Measurements from ENCODE around the gene TMEM54.

The TMEM54 gene, protein sequence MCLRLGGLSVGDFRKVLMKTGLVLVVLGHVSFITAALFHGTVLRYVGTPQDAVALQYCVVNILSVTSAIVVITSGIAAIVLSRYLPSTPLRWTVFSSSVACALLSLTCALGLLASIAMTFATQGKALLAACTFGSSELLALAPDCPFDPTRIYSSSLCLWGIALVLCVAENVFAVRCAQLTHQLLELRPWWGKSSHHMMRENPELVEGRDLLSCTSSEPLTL

DNA sequence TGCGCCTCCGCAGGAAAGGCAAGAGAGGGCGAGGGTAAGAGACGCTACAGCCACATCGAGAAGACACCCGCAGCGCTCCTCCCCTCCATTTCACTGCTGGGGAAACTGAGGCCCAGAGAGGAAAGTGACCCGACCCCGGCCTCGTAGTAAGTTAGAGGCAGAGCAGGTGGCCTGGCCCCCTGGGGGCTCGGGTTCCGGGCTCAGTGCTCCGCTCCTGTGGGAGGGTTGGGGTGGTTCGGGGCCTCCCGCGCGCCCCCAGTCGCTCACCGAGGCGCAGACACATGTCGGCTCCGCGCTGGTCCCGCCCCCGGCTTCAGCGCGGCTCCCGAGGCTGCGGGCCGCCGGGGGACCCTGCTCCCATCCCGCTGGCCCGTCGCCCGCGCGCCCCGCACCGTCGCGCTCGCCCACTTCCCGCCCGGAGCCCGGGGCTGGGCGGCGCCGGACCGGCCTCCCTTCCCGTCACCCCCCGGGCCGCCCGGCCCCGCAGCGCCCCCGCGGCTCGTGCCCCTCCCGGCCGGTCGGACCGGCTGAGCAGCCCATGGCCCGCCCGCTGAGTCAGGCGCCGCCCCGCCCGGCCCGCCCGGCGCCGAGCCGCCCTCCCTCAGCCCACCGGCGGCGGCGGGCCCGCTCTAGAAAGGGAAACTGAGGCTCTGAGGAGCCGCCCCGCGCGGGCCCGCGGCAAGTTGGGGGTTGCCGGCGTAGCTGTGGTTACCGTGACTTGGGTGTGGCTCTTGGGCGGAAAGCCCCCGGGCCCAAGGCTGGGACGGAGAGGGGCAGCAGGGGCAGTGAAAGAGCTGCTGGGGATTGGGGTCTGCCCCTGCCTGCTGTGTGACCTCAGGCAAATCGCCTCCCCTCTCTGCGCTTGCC is at the start of gene TMEM54:
TMEM54 (minus strand) TSS at position 434 of the 867 bp plus-strand sequence; CDS start at position 283, 151 bp downstream.
- DNase-seq = no peak

DNA sequence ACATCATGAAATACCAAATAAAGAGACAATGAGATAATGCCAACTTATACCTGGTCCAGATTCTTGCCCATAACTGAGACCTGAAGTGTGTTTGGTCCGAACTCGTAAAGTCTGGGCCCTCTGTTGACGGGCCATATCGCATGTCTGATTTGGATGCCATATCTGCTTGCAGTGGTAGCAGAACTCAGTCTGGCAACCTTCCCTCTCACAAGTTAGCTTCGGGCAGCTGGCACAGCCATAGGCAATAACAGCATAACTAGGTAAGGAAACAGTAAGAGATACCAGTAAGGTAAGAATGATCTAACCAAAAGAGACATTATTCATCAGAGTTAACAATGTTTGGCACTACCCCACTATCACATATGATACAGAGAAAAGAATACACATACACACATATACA is 48.3 kb upstream of the TMEM54 start:
- DNase-seq = no peak

DNA sequence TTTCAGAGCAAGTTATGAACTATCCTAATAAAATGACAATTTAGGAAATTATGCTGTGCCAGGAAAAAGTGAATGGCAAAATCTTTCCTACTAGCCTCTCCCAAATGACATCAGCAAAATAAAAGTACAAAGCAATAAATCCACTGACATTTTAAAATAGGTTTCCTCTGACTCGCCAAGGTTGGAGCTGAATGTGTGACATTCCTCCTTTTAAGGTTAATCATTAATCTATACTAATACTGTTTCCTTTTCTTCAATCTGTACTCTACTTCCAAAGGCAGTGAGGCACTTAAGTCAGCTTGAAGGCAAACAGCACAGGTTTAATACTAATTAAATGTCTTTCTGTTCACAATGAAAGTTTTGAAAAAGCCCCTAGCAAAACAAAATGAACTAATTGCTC is 47.7 kb upstream of the TMEM54 start:
- no peak for DNase-seq

DNA sequence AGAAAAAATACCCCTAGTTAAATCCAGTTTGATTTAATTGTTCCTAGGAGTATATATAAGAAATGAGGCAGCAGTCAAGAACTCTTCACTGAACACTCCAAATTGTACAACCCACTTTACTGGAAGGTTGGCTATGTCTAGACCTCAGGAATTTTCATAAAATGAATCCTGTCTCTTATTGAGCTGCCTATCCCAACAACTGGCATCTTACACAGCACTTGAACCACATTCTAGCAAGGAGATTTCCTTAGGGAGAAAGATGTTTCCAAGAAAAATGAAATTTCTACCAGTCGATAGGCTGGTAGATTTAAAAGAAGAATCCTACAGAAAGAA is 47.2 kb upstream of the TMEM54 start:
- DNase-seq = no peak

DNA sequence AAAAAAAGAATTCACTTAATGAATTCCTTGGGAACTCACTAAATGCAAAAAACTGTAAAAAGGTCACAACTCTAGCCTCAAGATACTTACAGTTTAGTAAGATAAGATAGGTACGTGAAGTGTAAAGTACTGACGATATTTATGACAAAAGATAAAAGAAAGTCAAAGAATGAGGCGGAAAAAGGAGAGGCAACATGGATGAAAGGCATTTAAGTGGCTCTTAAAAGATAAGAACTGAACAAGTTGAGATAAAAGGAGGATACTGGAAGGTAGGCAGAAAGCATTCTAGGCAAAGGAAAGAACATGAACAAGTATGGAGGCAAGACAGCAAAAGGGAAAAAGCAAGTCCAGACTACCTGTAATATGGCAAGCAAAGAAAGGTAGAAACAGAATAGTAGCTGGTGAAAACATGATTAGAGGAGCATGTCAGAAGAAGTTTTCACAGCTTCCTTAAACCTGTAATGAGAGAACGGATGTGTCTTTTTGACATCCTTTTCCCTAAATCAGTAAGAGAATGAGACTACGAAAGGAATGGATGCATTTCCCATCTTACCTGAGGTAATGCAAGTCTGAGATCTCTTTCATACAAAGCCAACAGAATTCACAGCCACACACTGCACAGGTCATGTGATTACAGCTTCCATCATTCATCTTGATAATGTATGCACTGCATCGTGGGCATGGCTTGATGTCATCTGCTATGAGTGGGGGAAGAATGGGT is 46.6 kb upstream of the TMEM54 start:
- DNase-seq = no peak

DNA sequence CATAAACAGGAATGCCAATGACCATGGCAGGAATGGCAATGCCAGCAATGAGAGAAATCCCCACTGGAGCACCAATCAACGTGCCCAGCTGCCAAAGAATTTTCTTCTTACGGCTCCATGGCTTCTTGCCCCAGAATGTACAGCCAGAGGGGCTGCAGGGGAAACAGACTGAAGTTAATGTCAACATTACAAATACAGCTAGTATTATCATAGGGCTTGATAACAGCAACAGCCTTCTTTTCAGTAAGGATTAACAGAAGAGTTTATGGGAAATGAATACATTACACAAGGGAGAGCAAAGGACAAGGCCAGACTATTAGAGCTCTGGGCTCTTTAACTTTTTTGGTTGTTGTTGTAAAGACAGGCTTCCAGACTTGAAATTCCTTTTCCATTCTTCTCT is 45.2 kb upstream of the TMEM54 start:
- no peak for DNase-seq

DNA sequence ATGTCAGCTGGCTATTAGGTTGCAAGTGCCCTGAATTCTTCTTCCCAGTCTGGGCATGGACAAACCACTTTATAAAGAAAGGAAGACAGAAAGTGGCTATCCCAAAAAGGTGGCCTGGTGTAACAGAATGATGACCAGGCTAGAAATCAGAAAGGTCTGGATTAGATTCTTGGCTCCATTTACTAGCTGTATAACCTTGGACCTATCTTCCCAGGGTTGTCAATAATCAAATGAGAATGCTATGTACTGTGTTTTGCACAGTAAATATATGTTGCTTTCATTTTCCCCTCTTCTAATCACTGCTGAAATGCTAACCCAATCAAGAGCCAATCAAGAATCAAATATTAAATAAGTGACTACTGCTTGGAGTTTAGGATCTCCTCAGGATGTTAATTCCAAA is 43.0 kb upstream of the TMEM54 start:
- DNase-seq = no peak

DNA sequence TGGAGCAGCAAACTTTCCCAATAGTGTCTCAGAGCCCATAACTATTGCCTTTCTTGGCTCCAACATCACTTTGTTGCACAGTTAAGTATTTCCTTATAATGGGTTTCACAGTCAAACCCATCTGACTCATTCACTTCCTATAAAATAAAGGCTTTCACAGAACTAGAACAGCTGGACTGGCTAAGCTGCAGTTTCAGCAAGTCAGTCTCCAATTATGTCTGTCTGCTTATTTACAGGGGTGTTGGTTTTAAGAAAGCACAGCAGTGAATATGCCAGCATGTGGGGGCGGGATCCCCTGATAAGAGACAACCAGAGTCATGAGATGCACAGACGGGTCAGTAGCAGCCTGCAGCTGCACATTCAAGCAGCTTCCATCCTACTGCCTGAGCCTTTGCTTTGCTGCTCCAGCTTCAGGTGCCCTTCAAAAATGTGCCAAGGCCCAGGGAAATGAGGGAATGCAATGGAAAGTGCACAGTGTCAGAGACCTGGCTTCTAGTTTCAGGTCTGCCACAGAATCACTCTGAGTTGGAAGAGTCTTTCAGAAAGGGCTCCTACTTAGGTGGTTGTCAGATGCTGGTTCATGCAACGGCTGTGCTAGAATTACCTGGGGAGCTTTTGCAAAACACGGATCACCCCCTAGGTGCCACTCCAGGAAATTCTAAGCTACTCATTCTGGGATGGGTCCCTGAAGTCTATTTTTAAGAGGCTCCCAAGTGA is 38.6 kb upstream of the TMEM54 start:
- no peak for DNase-seq

DNA sequence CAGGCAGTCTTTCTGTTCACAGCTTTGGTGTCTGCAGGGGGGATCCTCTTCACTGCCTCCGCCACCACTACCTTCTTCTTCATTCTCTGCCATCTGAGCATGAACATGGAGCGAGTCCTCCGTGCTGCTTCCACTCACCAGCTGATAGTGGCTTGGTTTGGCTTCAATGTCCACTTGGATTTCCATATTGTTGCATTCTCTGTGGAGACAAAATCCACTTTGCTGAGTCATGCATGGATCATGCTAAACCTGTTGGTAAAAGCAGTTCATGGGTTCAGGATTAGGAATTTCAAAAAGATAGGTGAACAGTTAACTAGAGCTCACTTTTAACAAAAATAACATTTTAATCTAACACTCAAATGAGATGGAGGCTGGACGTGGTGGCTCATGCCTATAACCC is 35.9 kb upstream of the TMEM54 start:
- DNase-seq = no peak

DNA sequence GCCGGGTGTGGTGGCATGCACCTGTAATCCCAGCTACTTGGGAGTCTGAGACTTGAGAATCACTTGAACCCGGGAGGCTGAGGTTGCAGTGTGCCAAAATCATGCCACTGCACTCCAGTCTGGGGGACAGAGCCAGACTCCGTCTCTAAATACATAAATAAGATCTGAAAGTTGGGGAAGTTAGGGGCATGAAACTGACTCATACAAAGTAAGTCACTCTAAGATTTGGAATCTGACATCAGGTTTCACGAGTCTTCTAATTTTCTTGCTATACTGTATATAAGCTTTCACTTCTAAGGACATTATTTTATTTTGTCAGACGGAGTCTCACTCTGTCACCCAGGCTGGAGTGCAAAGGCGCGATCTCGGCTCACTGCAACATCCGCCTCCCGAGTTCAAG is 33.3 kb upstream of the TMEM54 start:
- DNase-seq = no peak

DNA sequence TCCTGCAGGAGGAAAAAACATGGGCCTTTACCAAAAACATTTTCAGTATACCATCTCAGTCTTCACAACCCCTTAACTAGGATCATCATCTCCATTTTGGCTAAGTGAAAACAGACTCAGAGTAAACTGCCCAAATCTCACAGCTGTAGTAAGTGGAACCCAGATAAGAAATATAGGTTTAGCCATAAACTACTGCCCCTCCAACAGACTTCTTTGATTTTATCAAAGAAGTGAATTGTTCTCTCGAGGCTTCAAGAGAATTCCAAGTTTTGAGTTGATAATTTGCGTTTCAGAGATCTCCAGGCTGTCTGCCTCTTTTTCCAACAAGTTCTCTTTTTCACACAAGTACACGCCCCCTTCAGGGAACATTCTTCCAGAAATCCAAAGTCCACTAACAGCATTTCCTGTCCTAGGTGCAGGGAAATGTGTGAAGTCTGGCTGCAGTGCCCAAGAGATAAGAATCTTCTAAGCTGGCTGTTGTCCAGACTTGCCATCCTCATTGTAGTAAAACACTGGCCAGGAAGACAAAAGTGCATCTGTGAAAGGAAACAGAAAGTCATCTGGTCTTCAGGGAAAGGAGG is 32.6 kb upstream of the TMEM54 start:
- DNase-seq = no peak

DNA sequence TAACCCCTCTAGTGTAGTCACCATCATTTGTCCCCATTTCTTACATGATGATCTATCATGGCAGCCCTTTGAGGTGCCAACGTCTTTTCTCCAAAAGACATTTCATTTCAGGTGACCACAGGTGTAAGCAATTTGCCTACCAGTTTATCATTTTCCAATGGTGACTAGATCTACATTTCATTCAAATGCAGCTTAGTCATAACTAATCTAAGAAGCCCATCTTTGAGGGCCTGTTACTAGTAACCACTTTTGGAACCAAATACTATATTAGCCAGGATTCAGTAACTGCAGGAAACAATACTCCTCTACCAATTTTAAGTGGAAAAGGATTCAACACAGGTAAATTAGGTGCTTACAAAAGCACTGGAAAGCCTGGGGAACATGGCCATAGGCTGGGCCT is 30.6 kb upstream of the TMEM54 start:
- DNase-seq = no peak

DNA sequence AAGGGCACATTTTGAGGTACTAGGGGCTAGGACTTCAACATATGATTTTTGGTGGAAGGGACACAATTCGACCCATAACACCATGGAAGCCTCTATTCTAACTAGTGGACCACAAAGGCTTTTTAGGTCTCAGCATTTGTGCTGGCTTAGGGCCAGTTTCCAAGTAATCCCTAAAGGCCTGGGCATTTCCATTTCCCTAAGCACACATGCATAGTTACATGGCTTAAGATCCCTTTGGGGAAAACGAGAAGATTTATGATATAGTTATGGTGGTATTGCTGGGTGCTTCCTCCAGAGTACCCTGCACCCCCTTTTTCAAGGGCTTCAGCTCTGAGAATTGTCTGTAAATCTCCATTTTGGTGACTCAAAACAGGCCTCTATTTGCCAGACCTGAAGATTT is 28.2 kb upstream of the TMEM54 start:
- DNase-seq = no peak

DNA sequence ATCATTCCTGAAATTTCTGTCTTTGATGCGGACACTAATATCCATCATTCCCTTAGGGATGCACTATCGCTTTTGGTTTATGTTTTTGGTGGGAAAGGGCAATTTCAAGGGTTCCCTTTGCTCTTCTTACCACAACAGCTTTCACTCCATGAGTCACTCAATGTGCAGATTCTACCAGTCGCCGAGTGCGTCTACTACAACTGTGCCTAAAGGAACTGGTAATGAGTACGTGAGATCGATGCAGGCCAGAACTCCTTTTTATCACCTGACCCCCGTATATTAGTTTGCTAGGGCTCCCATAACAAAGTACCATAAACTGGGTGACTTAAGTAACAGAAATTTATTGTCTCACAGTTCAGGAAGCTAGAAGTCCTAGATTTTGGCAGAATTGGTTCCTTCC is 27.5 kb upstream of the TMEM54 start:
- DNase-seq = no peak

DNA sequence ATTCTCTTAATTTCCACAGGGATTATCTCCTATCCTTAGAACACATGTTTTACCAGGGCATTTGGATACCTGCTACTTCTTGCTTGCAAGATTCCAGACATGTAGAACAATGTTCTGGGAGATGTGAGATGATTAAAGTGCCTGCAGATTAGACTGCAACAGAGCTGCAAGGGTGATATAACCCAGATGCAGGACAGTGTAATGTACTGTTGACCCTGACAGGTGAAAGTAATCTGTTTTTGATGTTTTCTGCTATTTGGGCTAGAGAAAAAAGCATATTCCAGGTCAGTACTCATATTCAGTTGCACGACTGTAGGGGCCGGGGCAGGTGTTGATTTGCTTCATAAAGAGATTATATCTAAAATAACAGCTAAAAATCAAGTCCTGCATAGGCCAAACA is 27.1 kb upstream of the TMEM54 start:
- DNase-seq = no peak

DNA sequence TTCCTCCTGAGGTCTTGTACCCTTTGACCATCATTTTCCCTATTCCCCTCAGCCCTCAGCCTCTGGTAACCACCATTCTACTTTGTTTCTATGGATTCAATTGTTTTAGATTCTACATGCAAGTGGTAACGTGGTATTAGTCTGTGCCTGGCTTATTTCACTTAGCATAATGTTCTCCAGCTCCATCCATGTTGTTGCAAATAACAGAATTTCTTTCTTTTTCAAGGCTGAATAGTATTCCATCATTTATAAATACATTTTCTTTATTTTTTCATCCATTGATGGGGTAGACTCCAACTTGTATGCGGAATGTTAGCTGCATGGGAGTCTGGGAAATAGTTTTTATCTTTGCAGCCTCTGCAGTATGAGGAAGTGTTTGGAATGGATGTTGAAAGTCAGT is 26.3 kb upstream of the TMEM54 start:
- no peak for DNase-seq

DNA sequence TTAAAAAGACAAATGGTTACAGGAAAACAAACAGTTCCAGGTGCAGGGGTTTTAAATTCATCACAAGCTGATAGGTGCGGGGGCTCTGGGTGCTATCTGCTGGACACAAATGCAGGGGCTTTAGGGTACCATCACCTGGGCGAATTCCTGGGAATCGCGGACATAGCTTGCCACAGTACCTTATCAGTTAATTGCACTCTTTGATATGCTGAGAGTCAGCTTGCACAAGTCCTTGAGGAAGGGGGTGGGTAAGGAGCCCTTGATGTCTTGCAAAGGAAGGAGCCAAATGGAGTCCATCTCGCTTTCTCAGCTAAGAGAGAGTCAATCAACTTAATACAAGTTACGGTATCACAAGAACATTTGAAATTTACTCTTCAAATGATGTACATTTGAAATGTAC is 25.4 kb upstream of the TMEM54 start:
- DNase-seq = no peak

DNA sequence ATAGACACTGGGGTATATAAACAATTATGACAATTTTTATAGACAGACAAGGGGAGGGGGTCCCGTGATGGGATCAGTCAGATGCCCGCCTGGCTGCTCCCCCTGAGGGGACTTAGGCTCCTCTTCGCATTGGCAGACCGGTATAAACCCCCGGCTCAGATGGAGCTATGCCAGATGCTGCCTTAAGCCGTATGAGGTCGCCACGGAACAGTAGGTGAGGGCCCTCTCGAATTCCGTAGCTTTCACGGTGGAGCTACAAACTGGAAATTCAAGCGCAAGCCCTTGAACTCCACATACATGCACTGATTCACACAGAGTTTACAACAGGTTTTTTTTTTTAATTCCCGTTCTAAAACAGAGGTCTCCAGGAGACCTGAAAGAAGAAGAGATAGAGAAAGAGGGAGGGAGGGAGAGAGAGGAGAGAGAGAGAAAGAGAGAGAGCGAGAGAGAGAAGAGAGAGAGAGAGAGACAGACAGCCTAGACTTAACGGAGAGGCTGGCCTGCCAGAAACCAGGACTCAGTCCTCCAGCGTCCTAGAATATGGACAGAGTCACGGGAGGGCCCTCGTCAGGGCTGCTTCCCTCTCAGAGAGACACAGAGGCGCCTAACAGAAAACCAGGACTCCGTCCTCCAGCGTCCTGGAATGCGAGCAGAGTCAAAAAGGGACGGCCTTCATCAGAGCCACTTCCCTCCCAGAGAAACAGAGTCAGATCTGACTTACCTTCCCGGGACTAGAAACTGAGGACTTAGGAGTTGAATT is 24.4 kb upstream of the TMEM54 start:
- peak; percentile 9 for DNase-seq

DNA sequence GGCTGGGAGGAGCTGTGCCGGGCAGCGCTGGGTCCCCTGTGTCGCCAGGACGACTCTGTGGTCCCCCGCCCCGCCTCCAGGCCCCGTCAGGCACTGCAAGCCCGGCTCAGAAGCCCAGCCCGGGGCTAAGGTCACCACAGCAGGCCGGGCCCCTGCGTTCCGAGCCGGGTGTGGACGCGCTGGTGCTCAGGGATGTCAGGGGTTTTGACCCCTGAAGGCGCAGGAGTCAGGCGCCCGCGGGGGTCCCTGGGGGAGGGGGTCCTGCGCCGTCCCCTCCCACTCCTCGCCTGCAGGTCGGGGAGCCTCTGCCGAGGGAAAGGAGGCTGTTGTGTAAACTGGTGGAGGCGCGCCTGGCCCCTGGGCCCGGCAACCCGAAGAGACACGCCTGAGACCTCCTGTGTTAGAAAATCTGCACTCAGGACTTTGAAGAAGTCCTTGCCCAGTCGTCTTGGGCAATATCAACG is 23.7 kb upstream of the TMEM54 start:
- DNase-seq = no peak

DNA sequence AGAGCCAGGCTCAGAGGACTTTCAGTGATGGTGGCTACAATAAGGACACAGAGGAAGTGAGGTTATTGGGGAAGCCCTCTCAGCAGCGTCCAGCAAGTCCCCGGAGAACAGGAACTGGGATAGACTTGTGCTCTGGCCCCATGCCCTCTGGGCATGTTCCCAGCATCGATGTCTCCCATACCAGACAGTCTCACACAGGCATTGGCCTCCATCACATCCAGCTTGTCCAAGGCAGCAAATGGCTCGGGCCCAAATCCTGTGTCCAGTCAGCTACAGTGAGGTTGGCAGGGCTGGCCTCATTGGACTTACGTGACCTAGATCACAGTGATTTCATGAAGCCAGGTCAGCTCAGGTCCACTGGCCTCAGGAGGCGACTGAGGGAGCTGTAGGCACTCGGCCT is 19.6 kb upstream of the TMEM54 start:
- no peak for DNase-seq

DNA sequence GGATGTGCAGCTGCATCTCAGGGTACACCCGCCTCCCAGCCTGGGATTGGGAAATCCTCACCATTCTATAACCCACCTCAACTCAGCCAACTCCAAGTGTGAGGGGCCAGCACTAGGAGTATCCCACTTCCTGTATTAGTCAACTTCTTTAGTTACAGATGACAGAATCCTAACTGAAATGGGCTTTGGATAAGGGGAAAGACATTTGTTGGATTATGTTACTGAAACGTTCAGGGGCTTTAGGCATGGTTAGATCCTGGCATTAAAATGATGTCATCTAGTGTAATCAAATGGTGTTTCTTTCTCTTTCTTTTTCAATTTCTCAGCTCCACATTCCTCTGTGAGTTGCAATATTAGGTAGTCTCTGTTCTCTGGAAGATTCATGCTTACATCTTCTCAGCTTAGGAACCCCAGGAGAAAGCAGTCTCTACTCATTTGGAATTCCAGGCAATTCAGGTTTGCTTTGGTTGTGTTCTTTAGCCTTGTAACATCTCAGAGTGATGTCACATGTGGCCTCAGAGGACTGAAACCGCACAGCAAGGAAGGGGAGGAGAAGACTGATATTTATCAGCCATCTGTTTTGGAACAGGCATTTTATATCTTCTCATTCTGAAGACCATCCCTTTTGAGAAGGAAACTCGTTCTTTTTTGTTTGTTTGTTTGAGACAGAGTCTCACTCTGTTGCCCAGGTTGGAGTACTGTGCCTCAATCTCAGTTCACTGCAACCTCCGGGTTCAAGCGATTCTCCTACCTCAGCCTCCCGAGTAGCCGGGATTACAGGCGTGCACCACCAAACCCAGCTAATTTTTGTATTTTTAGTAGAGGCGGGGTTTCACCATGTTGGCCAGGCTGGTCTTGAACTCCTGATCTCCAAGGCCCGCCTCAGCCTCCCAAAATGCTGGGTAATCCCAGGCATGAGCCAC is 18.9 kb upstream of the TMEM54 start:
- DNase-seq = no peak

All from activated CD4-positive, alpha-beta T cell treated with anti-CD3 and anti-CD28 coated beads, Interleukin-2, amount 50 U/mL, for 1 hour (primary cell).